Neural progenitor cell (in vitro differentiated cells): ENCODE measurements around the gene CTR9. TPM values are rescaled to one million over a fixed set of nuclear protein-coding genes. Genes with fewer than 3 reads are reported as not detected.

Experiments
- DNase-seq: peaks from one replicate; pipeline ENCODE4 v3.0.0-alpha.2; 2016; ENCODE audit warnings: low spot score
- H2AFZ ChIP-seq: fragments of 200-600 bp; sonication (generic); replicated peaks from 2 replicates; pipeline ENCODE4 v1.6.1; 2016; ENCODE audit warnings: antibody characterized with exemption
- H3F3A ChIP-seq: fragments of 200-600 bp; sonication (generic); 2 replicates; pipeline ENCODE4 v1.6.1; 2016; ENCODE audit warnings: antibody characterized with exemption, low read depth
- H3K27ac ChIP-seq: fragments of 200-600 bp; sonication (generic); 2 replicates; pipeline ENCODE4 v1.5.1; 2016; ENCODE audit warnings: mild to moderate bottlenecking
- H3K27me3 ChIP-seq: fragments of 200-600 bp; sonication (generic); 2 replicates; pipeline ENCODE4 v1.6.1; 2016; ENCODE audit warnings: mild to moderate bottlenecking, moderate library complexity
- H3K36me3 ChIP-seq: fragments of 200-600 bp; sonication (generic); 2 replicates; pipeline ENCODE4 v1.5.1; 2016
- H3K4me1 ChIP-seq: fragments of 200-600 bp; sonication (generic); 2 replicates; pipeline ENCODE4 v1.6.1; 2016; ENCODE audit warnings: mixed run types
- H3K4me2 ChIP-seq: fragments of 200-600 bp; sonication (generic); 2 replicates; pipeline ENCODE4 v1.6.1; 2016
- H3K4me3 ChIP-seq: fragments of 200-600 bp; sonication (generic); 2 replicates; pipeline ENCODE4 v1.5.1; 2016
- H3K79me2 ChIP-seq: fragments of 200-600 bp; sonication (generic); 2 replicates; pipeline ENCODE4 v1.6.1; 2016; ENCODE audit warnings: low read depth
- H3K9ac ChIP-seq: fragments of 200-600 bp; sonication (generic); 2 replicates; pipeline ENCODE4 v1.6.1; 2016
- H3K9me3 ChIP-seq: fragments of 200-600 bp; sonication (generic); 2 replicates; pipeline ENCODE4 v1.5.1; 2016; ENCODE audit warnings: low read depth
- H4K20me1 ChIP-seq: fragments of 200-600 bp; sonication (generic); 2 replicates; pipeline ENCODE4 v1.6.1; 2016; ENCODE audit warnings: low read depth
- H3K27ac Mint-ChIP-seq: 3 replicates; pipeline ENCODE4 v1.8.0; 2021; ENCODE audit warnings: mixed read lengths
- H3K27me3 Mint-ChIP-seq: 2 replicates; pipeline ENCODE4 v1.8.0; 2022; ENCODE audit warnings: low read depth, mild to moderate bottlenecking, inconsistent platforms, moderate library complexity, mixed read lengths; ENCODE audit not compliant: insufficient read depth
- H3K36me3 Mint-ChIP-seq: 3 replicates; pipeline ENCODE4 v1.8.0; 2021; ENCODE audit warnings: mixed read lengths
- H3K4me1 Mint-ChIP-seq: 3 replicates; pipeline ENCODE4 v1.8.0; 2021; ENCODE audit warnings: mixed read lengths
- H3K4me3 Mint-ChIP-seq: 3 replicates; pipeline ENCODE4 v1.8.0; 2021; ENCODE audit warnings: mild to moderate bottlenecking, moderate library complexity, mixed read lengths
- H3K9me3 Mint-ChIP-seq: 3 replicates; pipeline ENCODE4 v1.8.0; 2020; ENCODE audit warnings: mixed read lengths
- EZH2 ChIP-seq: fragments of 200-600 bp; sonication (generic); IDR thresholded peaks from 2 replicates; pipeline ENCODE4 v1.6.1; 2017; ENCODE audit warnings: antibody characterized with exemption, mild to moderate bottlenecking, moderate library complexity
- EZH2phosphoT487 ChIP-seq: fragments of 200-600 bp; sonication (generic); IDR thresholded peaks from 2 replicates; pipeline ENCODE4 v1.6.1; 2017; ENCODE audit warnings: antibody characterized with exemption
- total RNA-seq: library from RNA; depleted of rRNA; stranded (reverse); fragments of >200 nt; gene quantifications from 2 replicates; pipeline ENCODE4 v1.2.3, GENCODE V29; 2015; ENCODE audit warnings: low replicate concordance
- TF ChIP-seq, protein P1 (sequence below): fragments of 200-600 bp; sonication (generic); IDR thresholded peaks from 2 replicates; pipeline ENCODE4 v1.5.1; 2017; ENCODE audit warnings: antibody characterized with exemption, mild to moderate bottlenecking

Gene CTR9
- total RNA-seq, 1 donor from 2014 or later = 26.4 TPM

DNA sequence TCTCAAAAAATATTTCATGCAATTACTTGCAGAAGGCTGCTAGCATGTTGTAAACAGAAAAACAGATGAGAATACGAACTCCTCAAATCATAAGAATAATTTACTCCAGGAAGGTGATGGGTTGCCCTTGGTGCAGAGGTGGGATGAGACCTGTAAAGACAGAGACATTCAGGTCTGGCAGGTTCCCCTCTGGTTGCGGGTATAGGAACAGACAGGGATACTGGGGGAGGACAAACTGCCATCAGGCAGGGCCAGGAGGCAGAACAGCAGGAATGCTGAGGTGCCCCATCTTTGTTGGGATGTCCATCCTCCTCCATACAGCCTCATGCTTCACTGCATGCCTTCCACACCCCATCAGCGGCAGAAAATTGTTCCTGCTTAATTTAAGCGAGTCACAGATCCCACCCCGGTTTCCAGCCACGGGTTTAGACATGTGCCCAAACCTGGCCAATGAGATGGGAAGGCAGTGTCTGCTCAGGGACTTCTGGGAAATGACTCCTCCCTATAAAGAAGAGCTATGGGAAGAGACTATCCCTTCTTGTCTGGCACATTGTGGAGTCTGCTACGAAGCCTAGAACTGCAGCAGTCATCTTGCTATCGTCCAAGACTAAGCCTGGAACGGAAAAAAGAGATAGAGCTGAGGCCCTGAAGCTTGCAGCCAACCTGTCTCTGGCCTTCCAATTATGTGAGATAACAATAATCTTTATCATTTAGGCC, 34.3 kb upstream of the CTR9 start:
- H3F3A ChIP-seq = no peaks in the 10 kb centered on the region
- H3K4me3 Mint-ChIP-seq = no peak overlapping the region
- no peak overlapping the region for H3K9ac ChIP-seq
- H3K4me3 ChIP-seq = no peak overlapping the region
- no peak for DNase-seq
- H3K27ac ChIP-seq = no peak overlapping the region
- no peaks in the 10 kb centered on the region for H3K27me3 ChIP-seq
- no peak overlapping the region for H2AFZ ChIP-seq
- no peaks in the 10 kb centered on the region for H3K9me3 ChIP-seq
- H3K27me3 Mint-ChIP-seq = peaks cover 2% of the 10 kb centered on the region
- H3K79me2 ChIP-seq = no peaks in the 10 kb centered on the region
- TF ChIP-seq EZH2 (no peak), EZH2phosphoT487 (no peak)
- TF ChIP-seq, protein P1, sequence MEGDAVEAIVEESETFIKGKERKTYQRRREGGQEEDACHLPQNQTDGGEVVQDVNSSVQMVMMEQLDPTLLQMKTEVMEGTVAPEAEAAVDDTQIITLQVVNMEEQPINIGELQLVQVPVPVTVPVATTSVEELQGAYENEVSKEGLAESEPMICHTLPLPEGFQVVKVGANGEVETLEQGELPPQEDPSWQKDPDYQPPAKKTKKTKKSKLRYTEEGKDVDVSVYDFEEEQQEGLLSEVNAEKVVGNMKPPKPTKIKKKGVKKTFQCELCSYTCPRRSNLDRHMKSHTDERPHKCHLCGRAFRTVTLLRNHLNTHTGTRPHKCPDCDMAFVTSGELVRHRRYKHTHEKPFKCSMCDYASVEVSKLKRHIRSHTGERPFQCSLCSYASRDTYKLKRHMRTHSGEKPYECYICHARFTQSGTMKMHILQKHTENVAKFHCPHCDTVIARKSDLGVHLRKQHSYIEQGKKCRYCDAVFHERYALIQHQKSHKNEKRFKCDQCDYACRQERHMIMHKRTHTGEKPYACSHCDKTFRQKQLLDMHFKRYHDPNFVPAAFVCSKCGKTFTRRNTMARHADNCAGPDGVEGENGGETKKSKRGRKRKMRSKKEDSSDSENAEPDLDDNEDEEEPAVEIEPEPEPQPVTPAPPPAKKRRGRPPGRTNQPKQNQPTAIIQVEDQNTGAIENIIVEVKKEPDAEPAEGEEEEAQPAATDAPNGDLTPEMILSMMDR = no peak
- H3K9me3 Mint-ChIP-seq = no peaks in the 10 kb centered on the region
- H3K27ac Mint-ChIP-seq = no peak overlapping the region
- H3K4me2 ChIP-seq = no peak overlapping the region
- no peaks in the 10 kb centered on the region for H3K4me1 ChIP-seq
- no peaks in the 10 kb centered on the region for H3K36me3 ChIP-seq
- no peaks in the 10 kb centered on the region for H3K36me3 Mint-ChIP-seq
- H3K4me1 Mint-ChIP-seq = no peaks in the 10 kb centered on the region
- H4K20me1 ChIP-seq = no peaks in the 10 kb centered on the region

DNA sequence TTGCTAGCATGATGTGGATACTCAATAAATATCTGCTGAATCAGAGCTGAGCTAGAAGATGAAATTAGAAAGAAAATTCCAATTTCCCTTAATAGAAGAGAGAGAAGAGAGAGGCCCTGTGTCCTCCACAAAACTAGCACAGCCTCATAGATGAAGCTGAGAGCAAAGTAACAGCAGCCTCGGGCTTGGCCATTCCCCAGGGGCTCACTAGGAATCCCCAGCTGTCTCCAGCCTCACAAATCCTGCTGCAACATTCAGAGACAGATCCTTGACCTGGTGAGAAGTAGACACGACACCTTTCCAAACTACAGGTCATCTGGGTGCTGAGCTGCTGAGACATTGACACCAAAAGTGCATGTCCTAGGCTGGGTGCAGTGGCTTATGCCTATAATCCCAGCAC, 31.4 kb upstream of the CTR9 start:
- Histone ChIP-seq H3K27ac (no peak overlapping the region), H3K79me2 (no peaks in the 10 kb centered on the region), H3K9ac (no peak overlapping the region), H3K4me1 (no peaks in the 10 kb centered on the region), H4K20me1 (no peaks in the 10 kb centered on the region), H3K9me3 (no peaks in the 10 kb centered on the region), H3K4me3 (no peak overlapping the region), H2AFZ (no peak overlapping the region), H3K36me3 (no peaks in the 10 kb centered on the region), H3K4me2 (no peak overlapping the region), H3K27me3 (no peaks in the 10 kb centered on the region), H3F3A (no peaks in the 10 kb centered on the region)
- Mint-ChIP-seq H3K9me3 (no peaks in the 10 kb centered on the region), H3K27me3 (no peaks in the 10 kb centered on the region), H3K27ac (no peak overlapping the region), H3K36me3 (no peaks in the 10 kb centered on the region), H3K4me3 (no peak overlapping the region), H3K4me1 (no peaks in the 10 kb centered on the region)
- no peak for DNase-seq
- TF ChIP-seq, protein P1 = no peak
- TF ChIP-seq EZH2 = no peak
- TF ChIP-seq EZH2phosphoT487 = no peak

GRCh38 chr11:10720881-10721376, 30.1 kb upstream of the CTR9 start:
- no peak overlapping the region for H3K4me3 ChIP-seq
- no peak overlapping the region for H3K27ac ChIP-seq
- Mint-ChIP-seq H3K27me3 (no peaks in the 10 kb centered on the region), H3K27ac (no peak overlapping the region), H3K36me3 (no peaks in the 10 kb centered on the region), H3K9me3 (no peaks in the 10 kb centered on the region), H3K4me3 (no peak overlapping the region), H3K4me1 (no peaks in the 10 kb centered on the region)
- H3K36me3 ChIP-seq = no peaks in the 10 kb centered on the region
- no peaks in the 10 kb centered on the region for H3F3A ChIP-seq
- H3K4me1 ChIP-seq = no peaks in the 10 kb centered on the region
- no peak for DNase-seq
- TF ChIP-seq EZH2 (no peak), EZH2phosphoT487 (no peak)
- TF ChIP-seq, protein P1 = no peak
- no peaks in the 10 kb centered on the region for H3K9me3 ChIP-seq
- no peaks in the 10 kb centered on the region for H3K27me3 ChIP-seq
- H3K9ac ChIP-seq = no peak overlapping the region
- H2AFZ ChIP-seq = no peak overlapping the region
- H4K20me1 ChIP-seq = no peaks in the 10 kb centered on the region
- H3K4me2 ChIP-seq = no peak overlapping the region
- no peaks in the 10 kb centered on the region for H3K79me2 ChIP-seq
